GM19238 (cell line): ENCODE measurements around the gene LY86.

ENCODE experiments used
- DNase-seq: peaks from one replicate; pipeline ENCODE4 v3.0.0; 2011; ENCODE audit warnings: low spot score; ENCODE audit not compliant: insufficient read length

Gene LY86

GRCh38 chr6:6588064-6588923 is at the start of gene LY86:
LY86 (plus strand) TSS chr6:6588720; CDS start chr6:6588735, 15 bp downstream.
- no peak for DNase-seq

GRCh38 chr6:6539036-6539435 is 49.5 kb upstream of the LY86 start:
- DNase-seq = no peak

- DNase-seq = no peak
Observed at GRCh38 chr6:6542357-6542756, 46.2 kb upstream of the LY86 start.

GRCh38 chr6:6543181-6543879 is 45.2 kb upstream of the LY86 start:
- no peak for DNase-seq

GRCh38 chr6:6545616-6546317 is 42.8 kb upstream of the LY86 start:
- no peak for DNase-seq

- peak; percentile 36 for DNase-seq
Observed at GRCh38 chr6:6546318-6547109, 42.0 kb upstream of the LY86 start.

- DNase-seq = peak; percentile 59
Observed at GRCh38 chr6:6547110-6547879, 41.2 kb upstream of the LY86 start.

GRCh38 chr6:6556161-6556737 is 32.3 kb upstream of the LY86 start:
- no peak for DNase-seq

- DNase-seq = peak; percentile 27
Observed at GRCh38 chr6:6556738-6557503, 31.6 kb upstream of the LY86 start.

GRCh38 chr6:6557504-6557839 is 31.0 kb upstream of the LY86 start:
- no peak for DNase-seq

- no peak for DNase-seq
Observed at GRCh38 chr6:6557886-6558285, 30.6 kb upstream of the LY86 start.

GRCh38 chr6:6559994-6560570 is 28.4 kb upstream of the LY86 start:
- no peak for DNase-seq

GRCh38 chr6:6560909-6561308 is 27.6 kb upstream of the LY86 start:
- no peak for DNase-seq

- no peak for DNase-seq
Observed at GRCh38 chr6:6564154-6564553, 24.4 kb upstream of the LY86 start.

GRCh38 chr6:6565069-6565468 is 23.5 kb upstream of the LY86 start:
- no peak for DNase-seq

GRCh38 chr6:6565488-6565887 is 23.0 kb upstream of the LY86 start:
- DNase-seq = no peak

GRCh38 chr6:6566766-6567165 is 21.8 kb upstream of the LY86 start:
- DNase-seq = no peak

GRCh38 chr6:6569096-6569810 is 19.3 kb upstream of the LY86 start:
- DNase-seq = no peak

GRCh38 chr6:6569811-6570164 is 18.7 kb upstream of the LY86 start:
- no peak for DNase-seq
